IMR-90 (cell line): ENCODE results near the gene NCKAP5.

ENCODE experiments used
- BHLHE40 ChIP-seq: fragments of 150-350 bp; IDR thresholded peaks from 2 replicates; pipeline ENCODE4 v1.6.1; 2016; ENCODE audit warnings: mild to moderate bottlenecking, low read depth, low read length
- CEBPB ChIP-seq: IDR thresholded peaks from 2 replicates; pipeline ENCODE4 v1.6.1; 2012; ENCODE audit warnings: low read depth, low read length, improper control_type of control experiment
- ELK1 ChIP-seq: fragments of 150-350 bp; IDR thresholded peaks from 2 replicates; pipeline ENCODE4 v1.6.1; 2016; ENCODE audit warnings: low read depth, mild to moderate bottlenecking, low read length, moderate library complexity, borderline replicate concordance
- MAFK ChIP-seq: IDR thresholded peaks from 2 replicates; pipeline ENCODE4 v1.6.1; 2012; ENCODE audit warnings: low read depth, low read length, improper control_type of control experiment
- MXI1 ChIP-seq: IDR thresholded peaks from 2 replicates; pipeline ENCODE4 v1.6.1; 2012; ENCODE audit warnings: low read depth, mild to moderate bottlenecking, low read length, moderate library complexity, borderline replicate concordance
- NFE2L2 ChIP-seq: fragments of 150-350 bp; IDR thresholded peaks from 2 replicates; pipeline ENCODE4 v1.6.1; 2016; ENCODE audit warnings: low read depth, mild to moderate bottlenecking, low read length
- POLR2A ChIP-seq: IDR thresholded peaks from 2 replicates; pipeline ENCODE4 v1.6.1; 2012; ENCODE audit warnings: mild to moderate bottlenecking, low read depth, low read length
- RAD21 ChIP-seq: IDR thresholded peaks from 2 replicates; pipeline ENCODE4 v1.6.1; 2012; ENCODE audit warnings: low read length, improper control_type of control experiment
- RCOR1 ChIP-seq: IDR thresholded peaks from 2 replicates; pipeline ENCODE4 v1.6.1; 2012; ENCODE audit warnings: mild to moderate bottlenecking, low read length, improper control_type of control experiment; ENCODE audit not compliant: insufficient replicate concordance
- SMC3 ChIP-seq: fragments of 150-350 bp; IDR thresholded peaks from 2 replicates; pipeline ENCODE4 v1.6.1; 2016; ENCODE audit warnings: low read depth, mild to moderate bottlenecking, antibody characterized with exemption, low read length, moderate library complexity
- TF ChIP-seq, protein P1 (sequence below): conservative IDR thresholded peaks from 2 replicates; pipeline ENCODE4 v1.5.1; 2012; ENCODE audit warnings: mild to moderate bottlenecking, low read depth, low read length, improper control_type of control experiment
- TF ChIP-seq, protein P2 (sequence below): fragments of 150-350 bp; IDR thresholded peaks from 2 replicates; pipeline ENCODE4 v1.6.1; 2017; ENCODE audit warnings: mild to moderate bottlenecking, antibody characterized with exemption, low read length, low read depth

GRCh38 chr2:133576714-133577113 lies 8.5 kb upstream of the NCKAP5 start:
- TF ChIP-seq POLR2A (no peak), RAD21 (no peak), CEBPB (no peak), MXI1 (no peak), SMC3 (no peak), BHLHE40 (no peak), RCOR1 (no peak), ELK1 (no peak), MAFK (no peak), NFE2L2 (no peak)
- TF ChIP-seq, protein P1, sequence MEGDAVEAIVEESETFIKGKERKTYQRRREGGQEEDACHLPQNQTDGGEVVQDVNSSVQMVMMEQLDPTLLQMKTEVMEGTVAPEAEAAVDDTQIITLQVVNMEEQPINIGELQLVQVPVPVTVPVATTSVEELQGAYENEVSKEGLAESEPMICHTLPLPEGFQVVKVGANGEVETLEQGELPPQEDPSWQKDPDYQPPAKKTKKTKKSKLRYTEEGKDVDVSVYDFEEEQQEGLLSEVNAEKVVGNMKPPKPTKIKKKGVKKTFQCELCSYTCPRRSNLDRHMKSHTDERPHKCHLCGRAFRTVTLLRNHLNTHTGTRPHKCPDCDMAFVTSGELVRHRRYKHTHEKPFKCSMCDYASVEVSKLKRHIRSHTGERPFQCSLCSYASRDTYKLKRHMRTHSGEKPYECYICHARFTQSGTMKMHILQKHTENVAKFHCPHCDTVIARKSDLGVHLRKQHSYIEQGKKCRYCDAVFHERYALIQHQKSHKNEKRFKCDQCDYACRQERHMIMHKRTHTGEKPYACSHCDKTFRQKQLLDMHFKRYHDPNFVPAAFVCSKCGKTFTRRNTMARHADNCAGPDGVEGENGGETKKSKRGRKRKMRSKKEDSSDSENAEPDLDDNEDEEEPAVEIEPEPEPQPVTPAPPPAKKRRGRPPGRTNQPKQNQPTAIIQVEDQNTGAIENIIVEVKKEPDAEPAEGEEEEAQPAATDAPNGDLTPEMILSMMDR, result no peak
- TF ChIP-seq, protein P2, sequence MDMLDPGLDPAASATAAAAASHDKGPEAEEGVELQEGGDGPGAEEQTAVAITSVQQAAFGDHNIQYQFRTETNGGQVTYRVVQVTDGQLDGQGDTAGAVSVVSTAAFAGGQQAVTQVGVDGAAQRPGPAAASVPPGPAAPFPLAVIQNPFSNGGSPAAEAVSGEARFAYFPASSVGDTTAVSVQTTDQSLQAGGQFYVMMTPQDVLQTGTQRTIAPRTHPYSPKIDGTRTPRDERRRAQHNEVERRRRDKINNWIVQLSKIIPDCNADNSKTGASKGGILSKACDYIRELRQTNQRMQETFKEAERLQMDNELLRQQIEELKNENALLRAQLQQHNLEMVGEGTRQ, result no peak
